Measurements from ENCODE around the gene POU6F2. TPM values are rescaled to one million over a fixed set of nuclear protein-coding genes. Genes with fewer than 3 reads are reported as not detected.
A peak's percentile ranks its signal among the peaks of the same experiment; 100 is the strongest.

POU6F2 gene
- total and polyA plus RNA-seq, 2 experiments from 2014 or later, result 7.2 to 7.3 TPM

GRCh38 chr7:39238234-39238869 is 260.6 kb downstream of the POU6F2 start:
- no peak overlapping the region for H3K27ac Mint-ChIP-seq
- H3K79me2 ChIP-seq (replicated peaks; ENCODE audit: insufficient read depth), result no peaks in the 10 kb centered on the region
- H3K9me2 ChIP-seq (ENCODE audit: insufficient read depth), result no peaks in the 10 kb centered on the region
- H3K36me3 ChIP-seq (ENCODE audit: insufficient read depth), result no peaks in the 10 kb centered on the region
- no peaks in the 10 kb centered on the region for H4K20me1 ChIP-seq (replicated peaks; ENCODE audit: insufficient read depth)
- DNase-seq (ENCODE audit: low spot score) (no peak), ATAC-seq (no peak)
- H3K27me3 Mint-ChIP-seq (ENCODE audit: insufficient read depth, low read depth, poor library complexity), result no peaks in the 10 kb centered on the region
- H3K9me3 Mint-ChIP-seq, result peaks cover 17% of the 10 kb centered on the region
- H3K4me2 ChIP-seq, result no peak overlapping the region
- peak overlapping the region; percentile 6; the same call in 1 of the 2 replicates for H2AFZ ChIP-seq
- H3K27me3 ChIP-seq (ENCODE audit: insufficient read depth), result no peaks in the 10 kb centered on the region
- H3K36me3 Mint-ChIP-seq (ENCODE audit: low read depth), result peaks cover 11% of the 10 kb centered on the region; the same call in 1 of the 3 replicates
- H3K4me1 Mint-ChIP-seq, result peaks cover 7% of the 10 kb centered on the region; the same call in 1 of the 3 replicates
- H3K4me3 Mint-ChIP-seq, result no peak overlapping the region
- no peak overlapping the region for H3K27ac ChIP-seq (ENCODE audit: low read depth)
- H3F3A ChIP-seq (replicated peaks; ENCODE audit: low read depth), result no peaks in the 10 kb centered on the region
- no peaks in the 10 kb centered on the region; the same call in 1 of the 2 replicates for H3K4me1 ChIP-seq (ENCODE audit: insufficient read depth)
- TF ChIP-seq JUNB (IDR thresholded peaks at IDR 0.05; ENCODE audit: unreplicated experiment) (no peak), ZNF331 (CRISPR knock-in tag; IDR thresholded peaks at IDR 0.05; ENCODE audit: low read depth) (no peak), STAT1 (IDR thresholded peaks at IDR 0.05; ENCODE audit: unreplicated experiment) (no peak), NANOG (IDR thresholded peaks at IDR 0.05; ENCODE audit: borderline replicate concordance) (no peak), ZNF114 (CRISPR knock-in tag; IDR thresholded peaks at IDR 0.05) (no peak), EZH2 (IDR thresholded peaks at IDR 0.05; ENCODE audit: low read depth, unreplicated experiment) (no peak), CTCF (conservative IDR thresholded peaks at IDR 0.05; ENCODE audit: low read depth in 2 of 2) (no peak)
- TF ChIP-seq, protein P1, sequence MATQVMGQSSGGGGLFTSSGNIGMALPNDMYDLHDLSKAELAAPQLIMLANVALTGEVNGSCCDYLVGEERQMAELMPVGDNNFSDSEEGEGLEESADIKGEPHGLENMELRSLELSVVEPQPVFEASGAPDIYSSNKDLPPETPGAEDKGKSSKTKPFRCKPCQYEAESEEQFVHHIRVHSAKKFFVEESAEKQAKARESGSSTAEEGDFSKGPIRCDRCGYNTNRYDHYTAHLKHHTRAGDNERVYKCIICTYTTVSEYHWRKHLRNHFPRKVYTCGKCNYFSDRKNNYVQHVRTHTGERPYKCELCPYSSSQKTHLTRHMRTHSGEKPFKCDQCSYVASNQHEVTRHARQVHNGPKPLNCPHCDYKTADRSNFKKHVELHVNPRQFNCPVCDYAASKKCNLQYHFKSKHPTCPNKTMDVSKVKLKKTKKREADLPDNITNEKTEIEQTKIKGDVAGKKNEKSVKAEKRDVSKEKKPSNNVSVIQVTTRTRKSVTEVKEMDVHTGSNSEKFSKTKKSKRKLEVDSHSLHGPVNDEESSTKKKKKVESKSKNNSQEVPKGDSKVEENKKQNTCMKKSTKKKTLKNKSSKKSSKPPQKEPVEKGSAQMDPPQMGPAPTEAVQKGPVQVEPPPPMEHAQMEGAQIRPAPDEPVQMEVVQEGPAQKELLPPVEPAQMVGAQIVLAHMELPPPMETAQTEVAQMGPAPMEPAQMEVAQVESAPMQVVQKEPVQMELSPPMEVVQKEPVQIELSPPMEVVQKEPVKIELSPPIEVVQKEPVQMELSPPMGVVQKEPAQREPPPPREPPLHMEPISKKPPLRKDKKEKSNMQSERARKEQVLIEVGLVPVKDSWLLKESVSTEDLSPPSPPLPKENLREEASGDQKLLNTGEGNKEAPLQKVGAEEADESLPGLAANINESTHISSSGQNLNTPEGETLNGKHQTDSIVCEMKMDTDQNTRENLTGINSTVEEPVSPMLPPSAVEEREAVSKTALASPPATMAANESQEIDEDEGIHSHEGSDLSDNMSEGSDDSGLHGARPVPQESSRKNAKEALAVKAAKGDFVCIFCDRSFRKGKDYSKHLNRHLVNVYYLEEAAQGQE (IDR thresholded peaks at IDR 0.05; ENCODE audit: unreplicated experiment), result no peak
- H3K4me3 ChIP-seq, result no peak overlapping the region

- H3K27me3 ChIP-seq (ENCODE audit: insufficient read depth), result no peaks in the 10 kb centered on the region
- no peak overlapping the region for H2AFZ ChIP-seq
- DNase-seq (ENCODE audit: low spot score) (no peak), ATAC-seq (no peak)
- H3K79me2 ChIP-seq (replicated peaks; ENCODE audit: insufficient read depth), result no peaks in the 10 kb centered on the region
- H3K4me1 ChIP-seq (ENCODE audit: insufficient read depth), result no peaks in the 10 kb centered on the region; the same call in 1 of the 2 replicates
- peaks cover 11% of the 10 kb centered on the region; the same call in 1 of the 3 replicates for H3K36me3 Mint-ChIP-seq (ENCODE audit: low read depth)
- no peaks in the 10 kb centered on the region for H3F3A ChIP-seq (replicated peaks; ENCODE audit: low read depth)
- no peaks in the 10 kb centered on the region for H3K9me2 ChIP-seq (ENCODE audit: insufficient read depth)
- no peaks in the 10 kb centered on the region for H3K36me3 ChIP-seq (ENCODE audit: insufficient read depth)
- H3K9me3 Mint-ChIP-seq, result peaks cover 17% of the 10 kb centered on the region
- H4K20me1 ChIP-seq (replicated peaks; ENCODE audit: insufficient read depth), result no peaks in the 10 kb centered on the region
- peaks cover 7% of the 10 kb centered on the region; the same call in 1 of the 3 replicates for H3K4me1 Mint-ChIP-seq
- no peak overlapping the region for H3K4me3 ChIP-seq
- H3K27ac ChIP-seq (ENCODE audit: low read depth), result no peak overlapping the region
- H3K27ac Mint-ChIP-seq, result no peak overlapping the region
- no peak overlapping the region for H3K4me2 ChIP-seq
- no peak overlapping the region for H3K4me3 Mint-ChIP-seq
- no peaks in the 10 kb centered on the region for H3K27me3 Mint-ChIP-seq (ENCODE audit: insufficient read depth, low read depth, poor library complexity)
- TF ChIP-seq CTCF (conservative IDR thresholded peaks at IDR 0.05; ENCODE audit: low read depth in 2 of 2) (no peak), NANOG (IDR thresholded peaks at IDR 0.05; ENCODE audit: borderline replicate concordance) (no peak), CREB1 (CRISPR knock-in tag; IDR thresholded peaks at IDR 0.05; ENCODE audit: low read depth) (no peak), POLR2AphosphoS5 (IDR thresholded peaks at IDR 0.05; ENCODE audit: low read depth) (no peak)
Observed at GRCh38 chr7:39240864-39241263, 263.2 kb downstream of the POU6F2 start.

Measured in GM23338 (cell line).